Smooth muscle cell (in vitro differentiated cells): ENCODE results near the gene EPSTI1. TPM values are rescaled to one million over a fixed set of nuclear protein-coding genes. Genes with fewer than 3 reads are reported as not detected.
A peak's percentile ranks its signal among the peaks of the same experiment; 100 is the strongest.

Source experiments
- DNase-seq: peaks from one replicate; lab custom pipeline; 2025; ENCODE audit not compliant: unreplicated experiment; lab: John Stamatoyannopoulos, UW
- H2AFZ ChIP-seq: fragments of 200-600 bp; sonication (generic); 2 replicates; pipeline ENCODE4 v1.6.0; 2016; ENCODE audit warnings: antibody characterized with exemption, low read depth, mild to moderate bottlenecking
- H3F3A ChIP-seq: fragments of 200-600 bp; sonication (generic); 2 replicates; pipeline ENCODE4 v1.6.0; 2017; ENCODE audit warnings: antibody characterized with exemption, low read depth
- H3K27ac ChIP-seq: fragments of 200-600 bp; sonication (generic); 2 replicates; pipeline ENCODE4 v1.5.1; 2016; ENCODE audit warnings: low read depth, mild to moderate bottlenecking
- H3K27me3 ChIP-seq: fragments of 200-600 bp; sonication (generic); 2 replicates; pipeline ENCODE4 v1.6.1; 2016; ENCODE audit warnings: low read depth, mild to moderate bottlenecking
- H3K36me3 ChIP-seq: fragments of 200-600 bp; sonication (generic); 2 replicates; pipeline ENCODE4 v1.5.1; 2016; ENCODE audit warnings: low read depth
- H3K4me1 ChIP-seq: fragments of 200-600 bp; sonication (generic); 2 replicates; pipeline ENCODE4 v1.5.1; 2016; ENCODE audit warnings: low read depth
- H3K4me2 ChIP-seq: fragments of 200-600 bp; sonication (generic); 2 replicates; pipeline ENCODE4 v1.6.0; 2016; ENCODE audit warnings: mild to moderate bottlenecking
- H3K4me3 ChIP-seq: fragments of 200-600 bp; sonication (generic); 2 replicates; pipeline ENCODE4 v1.5.1; 2016; ENCODE audit warnings: mild to moderate bottlenecking
- H3K79me2 ChIP-seq: fragments of 200-600 bp; sonication (generic); 2 replicates; pipeline ENCODE4 v1.6.0; 2016; ENCODE audit warnings: low read depth, mild to moderate bottlenecking
- H3K9ac ChIP-seq: fragments of 200-600 bp; sonication (generic); 2 replicates; pipeline ENCODE4 v1.6.0; 2016; ENCODE audit warnings: low read depth
- H3K9me3 ChIP-seq: fragments of 200-600 bp; sonication (generic); replicated peaks from 2 replicates; pipeline ENCODE4 v1.5.1; 2016; ENCODE audit warnings: low read depth
- H4K20me1 ChIP-seq: fragments of 200-600 bp; sonication (generic); 2 replicates; pipeline ENCODE4 v1.6.0; 2016; ENCODE audit warnings: low read depth
- CTCF ChIP-seq: fragments of 200-600 bp; sonication (generic); IDR thresholded peaks from 2 replicates; pipeline ENCODE4 v1.5.1; 2017; ENCODE audit warnings: borderline replicate concordance, mild to moderate bottlenecking, antibody characterized with exemption; ENCODE audit not compliant: insufficient read depth, poor library complexity, severe bottlenecking
- WGBS: methylation state at CpG from one replicate; pipeline ENCODE4 v1.1.7; 2016; ENCODE audit warnings: low lambda C conversion rate; 5-methylcytosine and 5-hydroxymethylcytosine counted together
- polyA plus RNA-seq: library from polyadenylated mRNA; unstranded; fragments of >200 nt; fragmentation: Nextera tagmentation; extraction: Ambion mirVana; gene quantifications from 2 replicates; pipeline ENCODE4 v1.2.1, GENCODE V29; 2016
- total RNA-seq: library from RNA; depleted of rRNA; stranded (reverse); fragments of >200 nt; gene quantifications from 2 replicates; pipeline ENCODE4 v1.2.3, GENCODE V29; 2014

Gene EPSTI1
- total and polyA plus RNA-seq, 2 experiments from 2014 or later: 2.4 to 3.3 TPM

GRCh38 chr13:43002021-43002420 lies 10.0 kb upstream of the EPSTI1 start:
- 95% methylated on average over 2 of the region's 2 CpGs for WGBS
- H3K9me3 ChIP-seq: no peaks in the 10 kb centered on the region
- H3F3A ChIP-seq: no peaks in the 10 kb centered on the region

GRCh38 chr13:43000676-43001075 lies 8.6 kb upstream of the EPSTI1 start:
- Histone ChIP-seq H4K20me1 (no peaks in the 10 kb centered on the region), H3F3A (peaks cover 4% of the 10 kb centered on the region), H2AFZ (no peak overlapping the region), H3K9me3 (no peaks in the 10 kb centered on the region), H3K4me1 (no peaks in the 10 kb centered on the region), H3K4me2 (no peak overlapping the region), H3K79me2 (no peaks in the 10 kb centered on the region), H3K27me3 (no peaks in the 10 kb centered on the region), H3K9ac (no peak overlapping the region), H3K27ac (no peak overlapping the region), H3K36me3 (no peaks in the 10 kb centered on the region), H3K4me3 (no peak overlapping the region)
- 71% methylated on average over 4 of the region's 4 CpGs for WGBS
- no peak for TF ChIP-seq CTCF
- no peak for DNase-seq

More at GRCh38 chr13:43002021-43002420, 10.0 kb upstream of the EPSTI1 start:
- no peak for DNase-seq
- Histone ChIP-seq H3K4me2 (no peak overlapping the region), H3K79me2 (no peaks in the 10 kb centered on the region), H3K9ac (no peak overlapping the region), H2AFZ (no peak overlapping the region), H3K4me1 (peaks cover 6% of the 10 kb centered on the region), H4K20me1 (no peaks in the 10 kb centered on the region), H3K36me3 (no peaks in the 10 kb centered on the region), H3K27ac (no peak overlapping the region), H3K4me3 (no peak overlapping the region), H3K27me3 (no peaks in the 10 kb centered on the region)
- no peak for TF ChIP-seq CTCF

- no peak for TF ChIP-seq CTCF
- Histone ChIP-seq H3K79me2 (no peaks in the 10 kb centered on the region), H3K27ac (no peak overlapping the region), H3K9ac (no peak overlapping the region), H3F3A (peaks cover 4% of the 10 kb centered on the region), H3K4me3 (no peak overlapping the region), H4K20me1 (no peaks in the 10 kb centered on the region), H2AFZ (no peak overlapping the region), H3K36me3 (no peaks in the 10 kb centered on the region), H3K4me1 (no peaks in the 10 kb centered on the region), H3K9me3 (no peaks in the 10 kb centered on the region), H3K27me3 (no peaks in the 10 kb centered on the region), H3K4me2 (no peak overlapping the region)
- DNase-seq: no peak
- WGBS: 57% methylated on average over 2 of the region's 2 CpGs
Observed at GRCh38 chr13:42999491-42999890, 7.5 kb upstream of the EPSTI1 start.

GRCh38 chr13:42997381-42997780 lies 5.3 kb upstream of the EPSTI1 start:
- Histone ChIP-seq H3K4me1 (peaks cover 5% of the 10 kb centered on the region), H3K27me3 (no peaks in the 10 kb centered on the region), H3K9ac (no peak overlapping the region), H3K79me2 (no peaks in the 10 kb centered on the region), H4K20me1 (no peaks in the 10 kb centered on the region), H3F3A (peaks cover 4% of the 10 kb centered on the region), H2AFZ (no peak overlapping the region), H3K9me3 (no peaks in the 10 kb centered on the region), H3K36me3 (no peaks in the 10 kb centered on the region), H3K27ac (peak overlapping the region; percentile 56), H3K4me2 (peak overlapping the region; percentile 22), H3K4me3 (no peak overlapping the region)
- DNase-seq: no peak
- no peak for TF ChIP-seq CTCF
- WGBS: 28% methylated on average over 2 of the region's 2 CpGs
